Heart left ventricle (tissue), 13 donors: ENCODE measurements around the gene ZDHHC1.

Experiments used
- POLR2A ChIP-seq, 2 donors: fragments of 450-650 bp; IDR thresholded peaks; one replicate each; pipeline ENCODE4 v1.6.1; 2017; ENCODE audit warnings: antibody characterized with exemption in 2 of 2, mild to moderate bottlenecking in 2 of 2, moderate library complexity in 2 of 2
- TF ChIP-seq, protein P1 (sequence below), 12 donors: fragments of 200-600 bp; sonication (generic) in 4 of 12; IDR thresholded peaks; one replicate each; pipeline versions ENCODE4 v1.5.0 to v1.8.0; 2018 to 2022; ENCODE audit warnings: antibody characterized with exemption in 12 of 12, mild to moderate bottlenecking in 5 of 12
- donor health status: ischemic (EF 13 %, LVEDD 7.1; RV severe dilation, severe dysfunction).
- donor health status: DM: no; HTN: yes; CAD: no.
- donor health status: DM: no; HTN: no; CAD: no.
- donor health status: ischemic (EF 25% LVEDD 6.9; RV normal size, moderate dysfunction).
- donor health status: ischemic (EF 25% LVEDD 5.7; RV mildly dilated, moderate dysfunction).
- donor health status: ischemic (EF 35%, LVEDD 5.7; RV mildly dilated, moderate dysfunction).
- donor health status: nonischemic (EF 11% LVEDD 7.7; RV severe dilation, severe dysfunction).
- donor health status: DM: yes; HTN: yes; CAD: no.
- donor health status: PGD.
- donor health status: ischemic (EF 29% LVEDD 5.4; RV normal size, mild dysfunction).
- donor health status: nonischemic (EF 23%, LVEDD 6.1; RV moderate dilation, normal function).

DNA sequence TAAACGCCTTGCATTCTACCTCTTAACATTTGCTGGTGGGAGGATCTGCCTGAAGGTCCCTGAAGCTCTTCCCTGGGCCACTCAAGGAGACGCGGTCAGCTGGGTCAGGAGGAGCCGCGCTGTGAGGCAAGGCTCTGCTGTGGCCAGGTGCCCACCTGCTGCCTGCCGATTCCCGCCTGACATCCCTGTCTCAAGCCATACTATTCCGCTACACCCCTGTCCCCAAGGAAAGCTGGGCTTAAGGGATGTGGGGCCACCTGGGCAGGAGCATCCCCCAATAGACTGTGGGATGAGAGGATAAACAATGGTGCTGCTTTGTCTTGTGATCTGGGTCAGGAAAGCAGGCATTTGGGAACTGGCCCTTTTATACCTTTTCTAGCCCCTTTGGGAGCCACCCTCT is 28.1 kb downstream of the ZDHHC1 start:
- TF ChIP-seq, protein P1, sequence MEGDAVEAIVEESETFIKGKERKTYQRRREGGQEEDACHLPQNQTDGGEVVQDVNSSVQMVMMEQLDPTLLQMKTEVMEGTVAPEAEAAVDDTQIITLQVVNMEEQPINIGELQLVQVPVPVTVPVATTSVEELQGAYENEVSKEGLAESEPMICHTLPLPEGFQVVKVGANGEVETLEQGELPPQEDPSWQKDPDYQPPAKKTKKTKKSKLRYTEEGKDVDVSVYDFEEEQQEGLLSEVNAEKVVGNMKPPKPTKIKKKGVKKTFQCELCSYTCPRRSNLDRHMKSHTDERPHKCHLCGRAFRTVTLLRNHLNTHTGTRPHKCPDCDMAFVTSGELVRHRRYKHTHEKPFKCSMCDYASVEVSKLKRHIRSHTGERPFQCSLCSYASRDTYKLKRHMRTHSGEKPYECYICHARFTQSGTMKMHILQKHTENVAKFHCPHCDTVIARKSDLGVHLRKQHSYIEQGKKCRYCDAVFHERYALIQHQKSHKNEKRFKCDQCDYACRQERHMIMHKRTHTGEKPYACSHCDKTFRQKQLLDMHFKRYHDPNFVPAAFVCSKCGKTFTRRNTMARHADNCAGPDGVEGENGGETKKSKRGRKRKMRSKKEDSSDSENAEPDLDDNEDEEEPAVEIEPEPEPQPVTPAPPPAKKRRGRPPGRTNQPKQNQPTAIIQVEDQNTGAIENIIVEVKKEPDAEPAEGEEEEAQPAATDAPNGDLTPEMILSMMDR (IDR thresholded peaks at IDR 0.05) = no peak
- TF ChIP-seq POLR2A (IDR thresholded peaks at IDR 0.05) = no peak
